ENCODE results near the gene DPP9. TPM values are rescaled to one million over a fixed set of nuclear protein-coding genes. Genes with fewer than 3 reads are reported as not detected.

Gene DPP9
- total and polyA plus RNA-seq, 2 of the 13 experiments (the other 11 are each of a cell fraction or from before 2014, with no cell fraction given), result 8.4 to 25.8 TPM

DNA sequence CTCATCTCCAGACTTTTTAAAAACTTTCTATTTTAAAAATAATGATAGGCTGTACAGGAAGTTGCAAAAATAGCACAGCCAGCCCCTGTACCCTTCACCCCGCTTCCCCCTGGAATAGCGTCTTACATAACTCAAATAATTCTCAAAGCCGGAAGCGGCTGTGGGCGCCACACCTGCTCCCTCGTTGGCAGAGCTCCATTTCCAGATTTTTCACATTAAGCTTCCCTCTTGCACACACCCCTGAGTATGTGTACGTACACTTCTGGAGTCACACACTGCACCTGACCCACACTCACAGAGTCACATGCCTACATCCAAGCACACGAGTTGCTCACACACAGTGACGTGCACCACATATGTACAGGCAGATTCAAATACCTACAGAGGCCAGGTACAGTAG, 24.9 kb upstream of the DPP9 start:
- Histone ChIP-seq H3K79me2 (ENCODE audit: insufficient read depth, low read length) (no peaks in the 10 kb centered on the region), H3K9me3 (ENCODE audit: low read length) (no peaks in the 10 kb centered on the region), H2AFZ (ENCODE audit: low read length) (no peak overlapping the region), H3K4me2 (ENCODE audit: low read depth, low read length) (no peak overlapping the region), H3K36me3 (replicated peaks in 1 of 2; ENCODE audit: control insufficient read depth in 1 of 2, insufficient read depth in 2 of 2, low read length in 2 of 2) (no peaks in the 10 kb centered on the region), H3K9ac (ENCODE audit: insufficient read depth, low read depth, low read length) (no peak overlapping the region), H3K4me1 (ENCODE audit: insufficient read depth, low read length) (peaks cover 19% of the 10 kb centered on the region), H3K4me3 (replicated peaks in 1 of 3; ENCODE audit: insufficient read depth in 1 of 3, low read depth in 2 of 3, low read length in 3 of 3) (no peak overlapping the region), H3K27ac (ENCODE audit: extremely low read length, insufficient read depth, low read length) (no peak overlapping the region), H3K27me3 (ENCODE audit: control insufficient read depth in 1 of 2, insufficient read depth in 2 of 2, low read length in 2 of 2) (peaks cover 0 to 33% of the 10 kb centered on the region in 2 experiments; a peak in 4 of 5 replicates), H4K20me1 (ENCODE audit: insufficient read depth, low read length) (no peaks in the 10 kb centered on the region)
- intact Hi-C loops (cut with micrococcal nuclease; ENCODE audit: unreplicated experiment) (no loop called here), in situ Hi-C loops (cut with HindIII; ENCODE audit: extremely low pct_ligation_motif_present, low pct_unique_long_range_greater_than_20kb) (no loop called here)
- ChIA-PET POLR2A (no interaction called here), CTCF (ENCODE audit: low intra/inter-chr PET ratio, low total read pairs) (no interaction called here)
- ATAC-seq, result no peak
- no peak for FAIRE-seq
- no TSS peak for BruUV-seq (replicated peaks)
- DNase-seq (ENCODE audit: low spot score), result no peak
- WGBS (ENCODE audit: low lambda C conversion rate), result 30% methylated on average over 9 of the region's 9 CpGs
- TF ChIP-seq HMGXB3 (CRISPR knock-in tag; IDR thresholded peaks at IDR 0.05; ENCODE audit: borderline replicate concordance), result no peak
- TF ChIP-seq ZBTB7B (CRISPR knock-in tag; IDR thresholded peaks at IDR 0.05), result no peak
- TF ChIP-seq HES4 (CRISPR knock-in tag; IDR thresholded peaks at IDR 0.05; ENCODE audit: borderline replicate concordance), result no peak
- TF ChIP-seq ZNF510 (CRISPR knock-in tag; IDR thresholded peaks at IDR 0.05; ENCODE audit: low read depth), result no peak
- no peak for TF ChIP-seq ZNF724P (CRISPR knock-in tag; IDR thresholded peaks at IDR 0.05; ENCODE audit: borderline replicate concordance)
- TF ChIP-seq, protein P1, sequence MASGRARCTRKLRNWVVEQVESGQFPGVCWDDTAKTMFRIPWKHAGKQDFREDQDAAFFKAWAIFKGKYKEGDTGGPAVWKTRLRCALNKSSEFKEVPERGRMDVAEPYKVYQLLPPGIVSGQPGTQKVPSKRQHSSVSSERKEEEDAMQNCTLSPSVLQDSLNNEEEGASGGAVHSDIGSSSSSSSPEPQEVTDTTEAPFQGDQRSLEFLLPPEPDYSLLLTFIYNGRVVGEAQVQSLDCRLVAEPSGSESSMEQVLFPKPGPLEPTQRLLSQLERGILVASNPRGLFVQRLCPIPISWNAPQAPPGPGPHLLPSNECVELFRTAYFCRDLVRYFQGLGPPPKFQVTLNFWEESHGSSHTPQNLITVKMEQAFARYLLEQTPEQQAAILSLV (CRISPR knock-in tag; IDR thresholded peaks at IDR 0.05; ENCODE audit: borderline replicate concordance), result no peak
- TF ChIP-seq HHEX (CRISPR knock-in tag; IDR thresholded peaks at IDR 0.05), result no peak
- TF ChIP-seq, protein P2, sequence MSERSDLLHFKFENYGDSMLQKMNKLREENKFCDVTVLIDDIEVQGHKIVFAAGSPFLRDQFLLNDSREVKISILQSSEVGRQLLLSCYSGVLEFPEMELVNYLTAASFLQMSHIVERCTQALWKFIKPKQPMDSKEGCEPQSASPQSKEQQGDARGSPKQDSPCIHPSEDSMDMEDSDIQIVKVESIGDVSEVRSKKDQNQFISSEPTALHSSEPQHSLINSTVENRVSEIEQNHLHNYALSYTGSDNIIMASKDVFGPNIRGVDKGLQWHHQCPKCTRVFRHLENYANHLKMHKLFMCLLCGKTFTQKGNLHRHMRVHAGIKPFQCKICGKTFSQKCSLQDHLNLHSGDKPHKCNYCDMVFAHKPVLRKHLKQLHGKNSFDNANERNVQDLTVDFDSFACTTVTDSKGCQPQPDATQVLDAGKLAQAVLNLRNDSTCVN (CRISPR knock-in tag; IDR thresholded peaks at IDR 0.05; ENCODE audit: borderline replicate concordance), result no peak
- TF ChIP-seq ATF7-NPFF (CRISPR knock-in tag; IDR thresholded peaks at IDR 0.05; ENCODE audit: low read depth), result no peak
- no peak for TF ChIP-seq CEBPB (IDR thresholded peaks at IDR 0.05; ENCODE audit: borderline replicate concordance, low read depth, low read length)
- TF ChIP-seq ZNF160 (CRISPR knock-in tag; IDR thresholded peaks at IDR 0.05), result no peak
- no peak for TF ChIP-seq ZNF326 (CRISPR knock-in tag; IDR thresholded peaks at IDR 0.05; ENCODE audit: borderline replicate concordance)
- TF ChIP-seq, protein P3, sequence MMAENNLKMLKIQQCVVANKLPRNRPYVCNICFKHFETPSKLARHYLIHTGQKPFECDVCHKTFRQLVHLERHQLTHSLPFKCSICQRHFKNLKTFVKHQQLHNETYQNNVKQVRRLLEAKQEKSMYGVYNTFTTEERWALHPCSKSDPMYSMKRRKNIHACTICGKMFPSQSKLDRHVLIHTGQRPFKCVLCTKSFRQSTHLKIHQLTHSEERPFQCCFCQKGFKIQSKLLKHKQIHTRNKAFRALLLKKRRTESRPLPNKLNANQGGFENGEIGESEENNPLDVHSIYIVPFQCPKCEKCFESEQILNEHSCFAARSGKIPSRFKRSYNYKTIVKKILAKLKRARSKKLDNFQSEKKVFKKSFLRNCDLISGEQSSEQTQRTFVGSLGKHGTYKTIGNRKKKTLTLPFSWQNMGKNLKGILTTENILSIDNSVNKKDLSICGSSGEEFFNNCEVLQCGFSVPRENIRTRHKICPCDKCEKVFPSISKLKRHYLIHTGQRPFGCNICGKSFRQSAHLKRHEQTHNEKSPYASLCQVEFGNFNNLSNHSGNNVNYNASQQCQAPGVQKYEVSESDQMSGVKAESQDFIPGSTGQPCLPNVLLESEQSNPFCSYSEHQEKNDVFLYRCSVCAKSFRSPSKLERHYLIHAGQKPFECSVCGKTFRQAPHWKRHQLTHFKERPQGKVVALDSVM (CRISPR knock-in tag; IDR thresholded peaks at IDR 0.05), result no peak
- no peak for TF ChIP-seq PAF1 (CRISPR knock-in tag; IDR thresholded peaks at IDR 0.05)
- TF ChIP-seq FOXP1 (IDR thresholded peaks at IDR 0.05), result no peak
- no peak for TF ChIP-seq FOXP1 (CRISPR knock-in tag; IDR thresholded peaks at IDR 0.05)
- TF ChIP-seq SMAD9 (CRISPR knock-in tag; IDR thresholded peaks at IDR 0.05), result no peak
- no peak for TF ChIP-seq PHF8 (CRISPR knock-in tag; IDR thresholded peaks at IDR 0.05)
